K562 (cell line): ENCODE results near the gene CGNL1. TPM values are rescaled to one million over a fixed set of nuclear protein-coding genes. Genes with fewer than 3 reads are reported as not detected.

ENCODE experiments used
- ATAC-seq: fragments of 200-7000 bp; cut with Tn5 transposase; 3 replicates; pipeline ENCODE4 v1.9.1; 2020; ENCODE audit warnings: moderate library complexity
- BruUV-seq: library from RNA; stranded (reverse); fragments of 400-500 nt; replicated peaks from 2 replicates; lab custom pipeline; 2021; lab: Mats Ljungman, UMichigan
- CTCF ChIA-PET: fragments of 300-600 bp; formaldehyde crosslinking; extraction: SDS; loops from one replicate; lab custom pipeline; 2021; ENCODE audit warnings: low intra/inter-chr PET ratio; lab: Yijun Ruan, JAX
- POLR2A ChIA-PET: fragments of 300-600, 350-650 bp; sonication (Branson Sonifier 250); formaldehyde crosslinking; extraction: SDS; loops from one replicate; lab custom pipeline; 2021; ENCODE audit warnings: antibody characterized with exemption, inconsistent platforms; lab: Yijun Ruan, JAX
- DNase-seq, 4 experiments: peaks; one replicate each; pipeline versions ENCODE4 v3.0.0 to v3.0.0-alpha.2; 2011 to 2018; ENCODE audit warnings: low spot score in 3 of 4, mixed read lengths in 3 of 4; ENCODE audit errors: extremely low read depth in 1 of 4
- FAIRE-seq: peaks from 2 replicates; lab custom pipeline; 2011; peaks lifted over from hg19 to GRCh38; lab: Jason Lieb, UNC
- H2AFZ ChIP-seq: 2 replicates; pipeline ENCODE4 v1.6.0; 2011; ENCODE audit warnings: low read depth, low read length, control low read depth, inconsistent platforms
- H3K27ac ChIP-seq: fragments of 200-600 bp; 3 replicates; pipeline ENCODE4 v1.8.0; 2011; ENCODE audit warnings: low read depth, mild to moderate bottlenecking, control low read depth, inconsistent platforms, low read length, moderate library complexity, mixed read lengths; ENCODE audit errors: extremely low read depth
- H3K27me3 ChIP-seq, 2 experiments: fragments of 300-600 bp in 1 of 2; 2 replicates in 1 of 2; 3 replicates in 1 of 2; pipeline versions ENCODE4 v1.6.0 to v1.8.0; 2011; ENCODE audit warnings: inconsistent platforms in 2 of 2, low read length in 2 of 2, mild to moderate bottlenecking in 1 of 2, mixed read lengths in 1 of 2, moderate library complexity in 1 of 2; ENCODE audit not compliant: control insufficient read depth in 2 of 2, insufficient read depth in 2 of 2
- H3K36me3 ChIP-seq: fragments of 300-600 bp; 3 replicates; pipeline ENCODE4 v1.8.0; 2011; ENCODE audit warnings: mild to moderate bottlenecking, low read length, inconsistent platforms; ENCODE audit not compliant: control insufficient read depth, insufficient read depth
- H3K4me1 ChIP-seq, 2 experiments: fragments of 200-600 bp in 1 of 2; replicated peaks in 1 of 2; 2 replicates in 1 of 2; 3 replicates in 1 of 2; pipeline versions ENCODE4 v1.5.1 to v1.8.0; 2011; ENCODE audit warnings: inconsistent platforms in 2 of 2, low read length in 2 of 2, mild to moderate bottlenecking in 1 of 2, mixed read lengths in 1 of 2, moderate library complexity in 1 of 2; ENCODE audit not compliant: control insufficient read depth in 2 of 2, insufficient read depth in 2 of 2
- H3K4me2 ChIP-seq: 2 replicates; pipeline ENCODE4 v1.6.1; 2011; ENCODE audit warnings: low read length, control low read depth, inconsistent platforms, mixed read lengths; ENCODE audit not compliant: insufficient read depth
- H3K4me3 ChIP-seq: fragments of 200-600 bp; sonication (generic), shearing (Covaris generic); 2 replicates; pipeline ENCODE4 v1.5.1; 2016; ENCODE audit warnings: control low read depth, inconsistent platforms
- H3K79me2 ChIP-seq: fragments of 200-600 bp; 3 replicates; pipeline ENCODE4 v1.8.0; 2011; ENCODE audit warnings: low read length, inconsistent platforms; ENCODE audit not compliant: control insufficient read depth, insufficient read depth
- H3K9ac ChIP-seq, 2 experiments: 2 replicates each; pipeline versions ENCODE4 v1.6.0 to v1.6.1; 2011; ENCODE audit warnings: low read depth in 2 of 2, low read length in 2 of 2, control low read depth in 1 of 2, inconsistent platforms in 1 of 2, mild to moderate bottlenecking in 1 of 2, mixed read lengths in 1 of 2; ENCODE audit not compliant: insufficient read depth in 1 of 2
- H3K9me1 ChIP-seq: one replicate; pipeline ENCODE4 v1.6.0; 2011; ENCODE audit warnings: inconsistent platforms, mild to moderate bottlenecking, low read length, moderate library complexity; ENCODE audit not compliant: control insufficient read depth, insufficient read depth
- H3K9me3 ChIP-seq: replicated peaks from 2 replicates; pipeline ENCODE4 v1.5.1; 2011; ENCODE audit warnings: low read depth, low read length, inconsistent platforms; ENCODE audit not compliant: control insufficient read depth, insufficient read depth
- H4K20me1 ChIP-seq: replicated peaks from 2 replicates; pipeline ENCODE4 v1.6.1; 2011; ENCODE audit warnings: low read length, inconsistent platforms, mixed read lengths; ENCODE audit not compliant: control insufficient read depth, insufficient read depth
- ADNP ChIP-seq: fragments of 200-800 bp; sonication (Bioruptor generic); IDR thresholded peaks from 2 replicates; pipeline ENCODE4 v1.6.1; 2016; ENCODE audit warnings: missing genetic modification characterization, missing compliant biosample characterization
- COPS2 ChIP-seq: fragments of 450-650 bp; conservative IDR thresholded peaks from 2 replicates; pipeline ENCODE4 v1.6.1; 2016; ENCODE audit warnings: mild to moderate bottlenecking, moderate library complexity
- FOXJ2 ChIP-seq: fragments of 200-800 bp; sonication (Bioruptor generic); IDR thresholded peaks from 2 replicates; pipeline ENCODE4 v1.6.1; 2016; ENCODE audit warnings: missing genetic modification characterization, missing compliant biosample characterization
- HDAC1 ChIP-seq, 2 experiments: fragments of 450-650 bp; IDR thresholded peaks; 2 replicates each; pipeline ENCODE4 v1.6.1; 2016 to 2017; ENCODE audit warnings: inconsistent platforms in 1 of 2, mild to moderate bottlenecking in 1 of 2, moderate library complexity in 1 of 2
- HDAC3 ChIP-seq: fragments of 450-650 bp; IDR thresholded peaks from 2 replicates; pipeline ENCODE4 v1.6.1; 2018; ENCODE audit warnings: borderline replicate concordance, mild to moderate bottlenecking, moderate library complexity; ENCODE audit not compliant: partially characterized antibody
- ILK ChIP-seq: fragments of 450-650 bp; IDR thresholded peaks from 2 replicates; pipeline ENCODE4 v1.6.1; 2016; ENCODE audit warnings: missing genetic modification characterization, low read depth, mild to moderate bottlenecking, missing compliant biosample characterization, moderate library complexity, borderline replicate concordance
- KAT8 ChIP-seq: fragments of 450-650 bp; IDR thresholded peaks from 2 replicates; pipeline ENCODE4 v1.6.1; 2016; ENCODE audit warnings: low read depth, mild to moderate bottlenecking
- NCOA2 ChIP-seq, 2 experiments: fragments of 450-650 bp; IDR thresholded peaks; 2 replicates each; pipeline ENCODE4 v1.6.1; 2018; ENCODE audit warnings: mild to moderate bottlenecking in 2 of 2, moderate library complexity in 1 of 2; ENCODE audit not compliant: partially characterized antibody in 2 of 2
- NELFE ChIP-seq: IDR thresholded peaks from 2 replicates; pipeline ENCODE4 v1.6.1; 2011; ENCODE audit warnings: mild to moderate bottlenecking; ENCODE audit not compliant: insufficient read depth, insufficient read length
- RAD51 ChIP-seq: fragments of 450-650 bp; IDR thresholded peaks from 2 replicates; pipeline ENCODE4 v1.7.1; 2016; ENCODE audit warnings: low read depth, mild to moderate bottlenecking, borderline replicate concordance
- SMARCA4 ChIP-seq: fragments of 450-650 bp; IDR thresholded peaks from 2 replicates; pipeline ENCODE4 v1.6.1; 2016
- SMARCB1 ChIP-seq: IDR thresholded peaks from 2 replicates; pipeline ENCODE4 v1.6.1; 2011; ENCODE audit warnings: improper control_type of control experiment, low read depth; ENCODE audit not compliant: insufficient read length
- ZNF280B ChIP-seq: fragments of 250-450 bp; sonication (Bioruptor Pico); IDR thresholded peaks from 2 replicates; pipeline ENCODE4 v1.5.1; 2021; ENCODE audit warnings: mild to moderate bottlenecking
- in situ Hi-C: fragments of 300-500 bp; cut with MboI; formaldehyde crosslinking; loops from 4 replicates; pipeline ENCODE4 v1.15.0; 2018; ENCODE audit warnings: inconsistent platforms, mixed read lengths
- intact Hi-C: fragments of 100-400 bp; cut with micrococcal nuclease; formaldehyde crosslinking; loops from 2 replicates; pipeline ENCODE4 v1.14.2; 2022
- polyA plus RNA-seq, 8 experiments: library from polyadenylated mRNA; depleted of rRNA in 4 of 8; stranded (reverse) in 5 of 8; unstranded in 3 of 8; fragments of >200 nt; fragmentation: Nextera tagmentation in 2 of 8; fragmentation: Illumina TruSeq in 1 of 8; extraction: Ambion mirVana in 2 of 8; extraction: Trizol in 1 of 8; gene quantifications; 2 replicates each; pipeline versions ENCODE4 v1.2.1 to v1.2.3, GENCODE V29; 2011 to 2014; ENCODE audit warnings: inconsistent platforms in 1 of 8, missing spikeins in 1 of 8
- total RNA-seq, 7 experiments: library from RNA; depleted of rRNA in 6 of 7; stranded (reverse); fragments of >200 nt in 6 of 7; fragmentation: Illumina TruSeq in 2 of 7; extraction: Trizol in 2 of 7; gene quantifications; 2 replicates each; pipeline versions ENCODE4 v1.2.1 to v1.2.3, GENCODE V29; 2011 to 2021; ENCODE audit warnings: low replicate concordance in 1 of 7
- TF ChIP-seq, protein P1 (sequence below): fragments of 200-400 bp; formaldehyde crosslinking; IDR thresholded peaks from 2 replicates; pipeline ENCODE4 v1.6.1; 2017; ENCODE audit warnings: mild to moderate bottlenecking, low read depth, low read length, moderate library complexity
- TF ChIP-seq, protein P2 (sequence below): fragments of 250-450 bp; sonication (Bioruptor Pico); IDR thresholded peaks from 2 replicates; pipeline ENCODE4 v1.8.0; 2021; ENCODE audit warnings: moderate library complexity, mild to moderate bottlenecking, inconsistent platforms

Gene CGNL1
- total and polyA plus RNA-seq, 9 of the 15 experiments (the other 6 are each of a cell fraction or from before 2014, with no cell fraction given), result 0.01 to 0.07 TPM; not detected in 7

DNA sequence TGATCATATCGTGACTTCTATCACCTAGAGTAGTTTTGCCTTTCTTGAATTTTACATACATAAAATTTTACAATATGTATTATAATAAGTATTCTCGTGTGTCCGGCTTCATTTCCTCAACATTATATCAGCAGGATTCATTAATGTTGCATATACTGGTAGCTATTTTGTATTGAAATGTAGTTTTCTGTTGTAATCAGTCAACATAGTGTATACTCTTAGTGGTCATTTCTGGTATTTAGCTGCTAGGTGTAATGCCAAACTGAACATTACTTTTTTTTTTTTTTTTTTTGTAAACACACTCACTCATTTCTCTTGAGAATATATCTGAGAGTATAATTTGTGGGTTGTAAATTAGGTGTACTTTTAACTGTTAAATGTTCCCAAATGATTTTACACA lies 70.1 kb downstream of the CGNL1 start (continued):
- TF ChIP-seq HDAC1 (IDR thresholded peaks at IDR 0.05), result no peak
- TF ChIP-seq, protein P1, sequence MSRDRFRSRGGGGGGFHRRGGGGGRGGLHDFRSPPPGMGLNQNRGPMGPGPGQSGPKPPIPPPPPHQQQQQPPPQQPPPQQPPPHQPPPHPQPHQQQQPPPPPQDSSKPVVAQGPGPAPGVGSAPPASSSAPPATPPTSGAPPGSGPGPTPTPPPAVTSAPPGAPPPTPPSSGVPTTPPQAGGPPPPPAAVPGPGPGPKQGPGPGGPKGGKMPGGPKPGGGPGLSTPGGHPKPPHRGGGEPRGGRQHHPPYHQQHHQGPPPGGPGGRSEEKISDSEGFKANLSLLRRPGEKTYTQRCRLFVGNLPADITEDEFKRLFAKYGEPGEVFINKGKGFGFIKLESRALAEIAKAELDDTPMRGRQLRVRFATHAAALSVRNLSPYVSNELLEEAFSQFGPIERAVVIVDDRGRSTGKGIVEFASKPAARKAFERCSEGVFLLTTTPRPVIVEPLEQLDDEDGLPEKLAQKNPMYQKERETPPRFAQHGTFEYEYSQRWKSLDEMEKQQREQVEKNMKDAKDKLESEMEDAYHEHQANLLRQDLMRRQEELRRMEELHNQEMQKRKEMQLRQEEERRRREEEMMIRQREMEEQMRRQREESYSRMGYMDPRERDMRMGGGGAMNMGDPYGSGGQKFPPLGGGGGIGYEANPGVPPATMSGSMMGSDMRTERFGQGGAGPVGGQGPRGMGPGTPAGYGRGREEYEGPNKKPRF, result no peak

- no peak overlapping the region for H2AFZ ChIP-seq
- no peaks in the 10 kb centered on the region for H3K79me2 ChIP-seq
- H3K4me2 ChIP-seq, result no peak overlapping the region
- no peak overlapping the region for H3K27ac ChIP-seq
- POLR2A ChIA-PET, result no interaction called here
- H3K9ac ChIP-seq, result no peak overlapping the region
- no peaks in the 10 kb centered on the region for H3K9me1 ChIP-seq
- in situ Hi-C loops, result no loop called here
- BruUV-seq, result no TSS peak
- CTCF ChIA-PET, result no interaction called here
- H3K36me3 ChIP-seq, result no peaks in the 10 kb centered on the region
- no peaks in the 10 kb centered on the region for H4K20me1 ChIP-seq
- no peak for ATAC-seq
- no peaks in the 10 kb centered on the region for H3K4me1 ChIP-seq
- H3K27me3 ChIP-seq, result peaks cover 0 to 14% of the 10 kb centered on the region in 2 experiments; a peak in 3 of 5 replicates
- FAIRE-seq, result no peak
- H3K9me3 ChIP-seq, result no peaks in the 10 kb centered on the region
- no peak overlapping the region for H3K4me3 ChIP-seq
- no peak for DNase-seq
- intact Hi-C loops, result no loop called here
- TF ChIP-seq ILK (no peak), SMARCA4 (no peak), ZNF280B (CRISPR knock-in tag) (no peak), NELFE (no peak), COPS2 (no peak), ADNP (tag) (no peak), NCOA2 (IDR thresholded peaks at IDR 0.05; ENCODE audit: partially characterized antibody in 2 of 2) (no peak), SMARCB1 (no peak), HDAC3 (no peak), RAD51 (no peak), FOXJ2 (tag) (no peak), KAT8 (no peak)
- TF ChIP-seq, protein P2, sequence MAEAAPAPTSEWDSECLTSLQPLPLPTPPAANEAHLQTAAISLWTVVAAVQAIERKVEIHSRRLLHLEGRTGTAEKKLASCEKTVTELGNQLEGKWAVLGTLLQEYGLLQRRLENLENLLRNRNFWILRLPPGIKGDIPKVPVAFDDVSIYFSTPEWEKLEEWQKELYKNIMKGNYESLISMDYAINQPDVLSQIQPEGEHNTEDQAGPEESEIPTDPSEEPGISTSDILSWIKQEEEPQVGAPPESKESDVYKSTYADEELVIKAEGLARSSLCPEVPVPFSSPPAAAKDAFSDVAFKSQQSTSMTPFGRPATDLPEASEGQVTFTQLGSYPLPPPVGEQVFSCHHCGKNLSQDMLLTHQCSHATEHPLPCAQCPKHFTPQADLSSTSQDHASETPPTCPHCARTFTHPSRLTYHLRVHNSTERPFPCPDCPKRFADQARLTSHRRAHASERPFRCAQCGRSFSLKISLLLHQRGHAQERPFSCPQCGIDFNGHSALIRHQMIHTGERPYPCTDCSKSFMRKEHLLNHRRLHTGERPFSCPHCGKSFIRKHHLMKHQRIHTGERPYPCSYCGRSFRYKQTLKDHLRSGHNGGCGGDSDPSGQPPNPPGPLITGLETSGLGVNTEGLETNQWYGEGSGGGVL (CRISPR knock-in tag), result no peak
Observed at GRCh38 chr15:57451555-57451954, 75.2 kb downstream of the CGNL1 start.
